Body of pancreas (tissue), 4 donors: ENCODE measurements around the gene ACKR3. TPM values are rescaled to one million over a fixed set of nuclear protein-coding genes. Genes with fewer than 3 reads are reported as not detected.

Experiments used
- ATAC-seq: fragments of 150-250 bp; one replicate; pipeline ENCODE4 v1.9.1; 2016
- DNase-seq, 4 donors: peaks; one replicate each; pipeline ENCODE4 v3.0.0-alpha.2; 2019
- H3K27ac ChIP-seq, 4 donors: fragments of 200-600 bp; sonication (generic); 1 replicate in 3 of 4; 2 replicates in 1 of 4; pipeline versions ENCODE4 v1.5.1 to v1.6.1; 2016 to 2019; ENCODE audit warnings: mild to moderate bottlenecking in 1 of 4, mixed read lengths in 1 of 4, moderate library complexity in 1 of 4
- H3K27me3 ChIP-seq, 2 donors: fragments of 200-600 bp; sonication (generic); one replicate each; pipeline ENCODE4 v1.6.0; 2016; ENCODE audit warnings: mild to moderate bottlenecking in 1 of 2
- H3K36me3 ChIP-seq, 2 donors: fragments of 200-600 bp; sonication (generic); replicated peaks in 1 of 2; 2 replicates each; pipeline ENCODE4 v1.5.1; 2016; ENCODE audit warnings: low read depth in 2 of 2; ENCODE audit not compliant: insufficient read depth in 1 of 2
- H3K4me1 ChIP-seq: fragments of 200-600 bp; sonication (generic); one replicate; pipeline ENCODE4 v1.6.0; 2016
- H3K4me3 ChIP-seq, 2 donors: fragments of 200-600 bp; sonication (generic); 1 replicate in 1 of 2; 2 replicates in 1 of 2; pipeline ENCODE4 v1.5.1; 2016 to 2019
- H3K9me3 ChIP-seq, 3 donors: fragments of 200-600 bp; sonication (generic); 1 replicate in 2 of 3; 2 replicates in 1 of 3; pipeline ENCODE4 v1.5.1; 2016
- CTCF ChIP-seq, 7 experiments: fragments of 450-650 bp in 4 of 7; fragments of 200-600 bp in 3 of 7; sonication (generic) in 3 of 7; IDR thresholded peaks; one replicate each; pipeline ENCODE4 v1.5.1; 2016 to 2019; ENCODE audit warnings: antibody characterized with exemption in 7 of 7
- POLR2A ChIP-seq, 3 donors: fragments of 450-650 bp; IDR thresholded peaks; one replicate each; pipeline ENCODE4 v1.6.1; 2016; ENCODE audit warnings: antibody characterized with exemption in 3 of 3, mild to moderate bottlenecking in 2 of 3
- WGBS, 2 donors: methylation state at CpG; one replicate each; pipeline ENCODE4 v1.1.5; 2017; 5-methylcytosine and 5-hydroxymethylcytosine counted together
- intact Hi-C: fragments of 100-400 bp; cut with DNase I; formaldehyde crosslinking; loops from one replicate; pipeline ENCODE4 v1.15.1; 2023
- total RNA-seq, 2 donors: library from RNA; depleted of rRNA; stranded (reverse); fragments of >200 nt; gene quantifications; one replicate each; pipeline ENCODE4 v1.1.0, GENCODE V29; 2016

The ACKR3 gene
- total RNA-seq, 2 donors from 2014 or later, result 10.4 to 18.1 TPM

GRCh38 chr2:236608188-236608525 is 38.5 kb downstream of the ACKR3 start:
- Histone ChIP-seq H3K27ac (peak overlapping the region; percentile 10 to 76 (median 72)), H3K4me1 (peaks cover 34% of the 10 kb centered on the region), H3K27me3 (no peaks in the 10 kb centered on the region), H3K4me3 (no peak overlapping the region), H3K36me3 (no peaks in the 10 kb centered on the region), H3K9me3 (no peaks in the 10 kb centered on the region)
- intact Hi-C loops, result no loop called here
- no peak for TF ChIP-seq POLR2A (IDR thresholded peaks at IDR 0.05)
- no peak for TF ChIP-seq CTCF (IDR thresholded peaks at IDR 0.05)
- no peak for ATAC-seq
- 27 to 53% methylated on average over 3 of the region's 3 CpGs for WGBS, 2 donors
- peak in 1 of 4 donors; percentile 23 for DNase-seq

GRCh38 chr2:236608710-236609109 is 39.1 kb downstream of the ACKR3 start:
- H3K4me1 ChIP-seq, result peaks cover 39% of the 10 kb centered on the region
- TF ChIP-seq POLR2A (IDR thresholded peaks at IDR 0.05) (no peak), CTCF (IDR thresholded peaks at IDR 0.05) (no peak)
- H3K4me3 ChIP-seq, result no peak overlapping the region
- no peak for ATAC-seq
- DNase-seq, result no peak
- intact Hi-C loops, result no loop called here
- no peaks in the 10 kb centered on the region for H3K9me3 ChIP-seq
- peak overlapping the region in 3 of 4 donors; percentile 71 to 76 (median 74) for H3K27ac ChIP-seq
- no peaks in the 10 kb centered on the region for H3K27me3 ChIP-seq
- no peaks in the 10 kb centered on the region for H3K36me3 ChIP-seq
- 97% methylated on average over 3 of the region's 3 CpGs for WGBS, 2 donors

GRCh38 chr2:236610991-236611821 is 41.6 kb downstream of the ACKR3 start:
- H3K27ac ChIP-seq, result no peak overlapping the region

GRCh38 chr2:236612737-236613136 is 43.1 kb downstream of the ACKR3 start:
- Histone ChIP-seq H3K4me1 (peaks cover 25% of the 10 kb centered on the region), H3K36me3 (no peaks in the 10 kb centered on the region), H3K4me3 (no peak overlapping the region), H3K27ac (no peak overlapping the region), H3K9me3 (no peaks in the 10 kb centered on the region), H3K27me3 (no peaks in the 10 kb centered on the region)
- DNase-seq, result peak; percentile 64 to 85 (median 76)
- intact Hi-C loops, result no loop called here
- TF ChIP-seq POLR2A (IDR thresholded peaks at IDR 0.05) (no peak), CTCF (IDR thresholded peaks at IDR 0.05) (peak in 5 of 7 experiments; percentile 12 to 46 (median 30))
- ATAC-seq, result peak; percentile 75
- 24 to 40% methylated on average over 10 of the region's 10 CpGs for WGBS, 2 donors

More at GRCh38 chr2:236610991-236611821, 41.6 kb downstream of the ACKR3 start:
- H3K4me1 ChIP-seq, result peaks cover 39% of the 10 kb centered on the region
- intact Hi-C loops, result no loop called here
- TF ChIP-seq CTCF (IDR thresholded peaks at IDR 0.05) (no peak), POLR2A (IDR thresholded peaks at IDR 0.05) (no peak)
- no peaks in the 10 kb centered on the region for H3K36me3 ChIP-seq
- H3K27me3 ChIP-seq, result no peaks in the 10 kb centered on the region
- no peak for DNase-seq
- no peaks in the 10 kb centered on the region for H3K9me3 ChIP-seq
- WGBS, 2 donors, result 76 to 79% methylated on average over 8 of the region's 8 CpGs
- H3K4me3 ChIP-seq, result no peak overlapping the region
- no peak for ATAC-seq

GRCh38 chr2:236613612-236614011 is 44.0 kb downstream of the ACKR3 start:
- H3K36me3 ChIP-seq, result no peaks in the 10 kb centered on the region
- no peak for ATAC-seq
- no peak overlapping the region for H3K4me3 ChIP-seq
- peak in 1 of 4 donors; percentile 17 for DNase-seq
- H3K9me3 ChIP-seq, result no peaks in the 10 kb centered on the region
- WGBS, 2 donors, result 66 to 72% methylated on average over 4 of the region's 4 CpGs
- no peak for TF ChIP-seq CTCF (IDR thresholded peaks at IDR 0.05)
- TF ChIP-seq POLR2A (IDR thresholded peaks at IDR 0.05), result no peak
- H3K4me1 ChIP-seq, result peaks cover 16% of the 10 kb centered on the region
- intact Hi-C loops, result no loop called here
- no peaks in the 10 kb centered on the region for H3K27me3 ChIP-seq
- no peak overlapping the region for H3K27ac ChIP-seq
